NCI-H2196 (cell line): ENCODE measurements around the gene KITLG.
"Not testable (repeated sequence)": the region's sequence is repeated elsewhere in the genome, so short reads cannot be mapped to it uniquely, and the experiment has no call there.

Source experiments
- DNase-seq: peaks from one replicate; lab custom pipeline; 2025; ENCODE audit not compliant: unreplicated experiment; lab: John Stamatoyannopoulos, UW

KITLG gene

DNA sequence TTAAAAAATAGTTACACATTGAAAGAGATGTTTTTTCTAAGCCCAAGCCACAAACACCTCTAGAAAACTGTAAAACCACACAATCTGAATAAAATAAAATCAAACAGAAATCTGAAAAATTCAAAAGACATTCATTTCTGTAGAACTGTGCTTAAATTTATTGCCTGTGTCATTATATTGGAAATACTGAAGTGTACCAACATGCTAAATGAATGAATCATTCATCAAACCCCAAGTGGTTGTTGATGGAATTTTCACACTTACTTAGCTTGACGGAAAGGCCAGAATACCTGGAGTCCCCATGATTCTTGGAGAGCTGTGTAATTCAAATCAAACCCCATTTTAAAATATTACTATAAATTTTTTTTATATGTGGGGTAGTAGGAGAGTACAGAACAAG, 2.7 kb downstream of the KITLG start:
- DNase-seq, result peak; percentile 26

DNA sequence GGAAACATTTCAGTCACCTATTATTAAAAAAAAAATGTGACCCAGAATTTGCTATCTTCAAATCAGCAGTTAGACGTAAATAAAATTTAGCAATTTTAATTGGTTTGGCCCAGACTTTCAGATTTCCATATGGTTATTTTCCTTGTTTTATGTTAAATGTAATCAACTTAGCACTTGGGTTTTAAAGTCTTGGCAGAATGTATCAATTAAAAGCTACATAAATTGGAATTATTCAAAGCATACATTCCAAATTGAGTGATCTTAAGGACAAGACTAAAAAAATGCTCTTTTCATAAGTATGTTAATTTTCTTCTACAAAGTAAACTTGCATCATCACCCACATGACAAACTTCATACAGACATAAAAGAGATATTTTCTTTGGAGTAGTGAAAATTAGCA, 3.4 kb downstream of the KITLG start:
- no peak for DNase-seq

DNA sequence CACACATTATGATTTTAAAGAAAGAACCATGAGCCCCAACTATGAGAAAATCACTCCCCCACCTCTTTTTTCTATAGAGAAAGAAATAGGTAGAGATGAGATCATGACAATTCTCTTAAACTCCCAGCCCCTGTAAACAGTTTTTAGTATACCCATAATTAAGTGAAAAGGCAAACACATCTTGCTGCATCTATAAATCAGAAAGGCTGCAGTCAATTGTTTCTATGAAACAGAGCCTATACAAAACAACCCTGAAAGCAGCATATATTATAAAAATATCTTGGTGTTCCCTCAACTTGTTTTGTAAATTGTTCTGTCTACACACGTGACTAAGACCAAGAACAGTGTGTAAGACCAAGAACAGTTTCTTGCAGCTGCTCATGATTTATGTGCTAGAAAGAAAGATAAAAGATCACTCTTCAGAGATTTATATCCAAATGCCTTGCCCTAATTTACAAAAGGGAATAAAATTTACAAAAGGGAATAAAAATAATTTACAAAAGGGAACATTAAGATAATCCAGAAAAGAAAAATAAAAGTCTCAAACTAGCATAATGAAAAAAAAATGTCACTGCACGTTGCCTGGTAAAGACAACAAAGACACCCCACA, 4.8 kb downstream of the KITLG start:
- no peak for DNase-seq

DNA sequence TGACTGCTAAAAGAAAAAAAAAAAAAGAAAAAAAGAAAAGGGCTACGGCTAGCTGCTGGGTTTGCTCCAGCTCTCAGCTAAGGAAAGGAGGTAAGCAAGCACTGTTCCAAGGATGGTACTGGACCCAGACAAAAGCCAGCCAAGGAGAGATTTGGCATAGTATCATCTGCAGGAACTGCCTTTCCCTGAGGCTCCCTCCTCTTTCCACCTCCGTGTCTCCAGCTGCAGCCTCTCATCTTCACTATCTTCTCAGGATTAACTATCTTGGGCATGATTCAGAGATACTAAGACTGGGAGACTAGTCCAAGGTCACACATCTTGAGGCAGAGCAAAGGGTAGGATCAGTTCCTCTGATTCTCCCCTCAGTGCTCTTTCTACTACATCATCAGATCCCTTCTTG, 6.0 kb downstream of the KITLG start:
- DNase-seq, result no peak

DNA sequence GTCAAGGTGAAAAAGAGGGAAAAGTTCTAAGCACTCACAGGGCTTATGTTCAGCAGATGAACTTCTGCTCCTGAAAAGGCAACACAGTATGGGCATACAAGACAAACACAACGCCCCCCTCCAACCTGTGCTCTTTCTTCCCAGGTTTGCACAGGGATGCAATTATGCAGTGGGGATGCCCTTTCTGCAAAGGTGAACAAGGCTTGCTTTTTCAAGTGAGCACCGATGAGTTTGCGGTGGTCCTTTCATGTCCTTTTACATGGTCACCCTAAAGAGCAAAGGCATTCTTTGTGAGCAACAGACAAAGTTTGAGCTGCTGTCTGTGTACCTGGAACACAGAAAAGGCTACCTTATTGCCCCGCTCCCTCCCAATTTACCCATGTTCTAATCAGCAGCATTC, 6.7 kb downstream of the KITLG start:
- DNase-seq, result no peak

DNA sequence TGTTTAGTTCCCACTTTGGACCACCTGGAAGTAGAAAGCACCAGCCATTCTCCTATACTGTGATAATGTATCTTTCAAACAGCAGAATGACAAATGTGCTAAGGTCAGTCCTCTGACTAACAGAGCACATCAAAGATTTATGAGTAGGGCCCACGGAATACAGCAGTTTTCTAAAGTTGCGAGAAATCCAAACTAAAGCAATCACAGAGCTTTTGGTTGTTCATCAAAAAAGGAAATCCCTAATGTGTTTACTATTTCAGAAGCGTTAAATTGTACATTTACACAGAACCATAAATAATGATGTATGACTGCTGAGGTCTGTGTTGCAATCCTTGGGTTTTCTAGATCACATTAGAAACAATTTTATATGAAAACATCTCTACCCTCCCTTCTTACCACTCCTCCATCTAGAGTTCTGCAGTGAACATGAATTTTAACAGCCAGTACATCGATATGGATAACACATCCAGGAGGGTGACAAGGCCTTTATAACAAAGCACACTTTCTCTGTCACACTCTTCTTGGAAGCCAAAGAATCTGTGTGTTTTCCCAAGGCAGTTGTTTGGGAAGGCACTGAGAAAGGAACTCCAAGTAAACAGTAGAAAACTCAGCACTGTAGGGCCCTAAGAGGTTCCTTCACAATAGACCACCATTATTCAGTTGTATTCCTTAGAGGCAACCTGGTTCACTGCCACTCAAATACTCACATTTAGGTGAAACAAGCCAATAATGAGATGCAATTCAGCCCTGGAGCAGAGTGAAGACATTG, 7.3 kb downstream of the KITLG start:
- DNase-seq, result no peak

DNA sequence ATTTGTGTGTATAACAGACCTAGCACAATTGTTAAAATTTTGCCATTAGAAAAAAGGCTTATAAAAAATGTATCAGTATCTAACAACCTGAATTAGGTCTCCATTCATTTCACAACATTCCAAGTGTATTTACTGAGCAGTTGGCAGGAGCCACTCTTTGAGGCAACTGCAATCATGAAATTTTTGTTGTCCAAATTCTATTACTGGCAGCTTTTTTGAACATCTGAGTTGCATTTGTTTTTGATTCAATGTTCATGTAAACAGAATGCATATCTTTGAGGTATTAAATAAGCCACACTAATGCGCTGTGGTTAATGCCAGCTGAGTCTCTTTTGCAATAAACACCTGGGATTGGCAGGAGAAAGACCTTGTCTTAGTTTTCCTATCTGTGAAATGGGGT, 8.7 kb downstream of the KITLG start:
- DNase-seq, result no peak

DNA sequence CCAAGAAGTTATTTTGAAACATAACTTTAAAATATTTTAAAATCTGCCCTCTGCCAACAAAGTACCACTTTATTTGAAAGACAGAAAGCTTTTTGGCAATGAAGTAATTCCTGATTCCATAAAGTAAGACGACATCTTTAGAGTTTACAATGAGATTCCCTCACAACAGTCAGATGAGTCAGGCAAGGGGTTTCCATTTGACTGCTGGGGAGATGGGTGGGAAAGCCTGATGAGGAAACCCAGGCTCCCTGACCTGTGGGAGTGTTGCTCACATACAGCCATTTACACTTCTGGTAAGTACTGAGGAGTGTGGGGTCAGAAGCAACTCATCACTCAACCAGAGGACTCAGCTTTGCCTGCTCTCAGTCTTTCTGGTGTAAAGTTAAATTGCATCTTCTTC, 10.2 kb downstream of the KITLG start:
- DNase-seq, result no peak

DNA sequence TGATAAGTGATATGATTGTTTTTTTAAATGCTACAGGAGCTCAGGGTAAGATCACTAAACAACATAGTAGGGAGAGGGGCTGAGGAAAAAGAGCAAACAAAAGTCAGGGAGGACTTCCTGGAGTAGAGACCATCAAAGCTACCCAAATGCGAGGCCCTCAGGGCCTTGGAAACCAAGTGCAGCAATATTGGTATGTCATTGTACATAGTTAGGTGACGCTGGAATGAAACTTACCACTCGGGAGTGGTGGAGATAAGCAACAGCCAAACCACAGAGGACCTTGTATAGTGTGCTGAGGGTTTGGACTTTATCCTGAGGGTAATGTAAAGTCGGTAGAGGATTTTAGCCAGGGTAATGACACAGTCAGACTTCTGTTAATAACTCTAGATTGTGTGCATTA, 13.8 kb downstream of the KITLG start:
- no peak for DNase-seq

DNA sequence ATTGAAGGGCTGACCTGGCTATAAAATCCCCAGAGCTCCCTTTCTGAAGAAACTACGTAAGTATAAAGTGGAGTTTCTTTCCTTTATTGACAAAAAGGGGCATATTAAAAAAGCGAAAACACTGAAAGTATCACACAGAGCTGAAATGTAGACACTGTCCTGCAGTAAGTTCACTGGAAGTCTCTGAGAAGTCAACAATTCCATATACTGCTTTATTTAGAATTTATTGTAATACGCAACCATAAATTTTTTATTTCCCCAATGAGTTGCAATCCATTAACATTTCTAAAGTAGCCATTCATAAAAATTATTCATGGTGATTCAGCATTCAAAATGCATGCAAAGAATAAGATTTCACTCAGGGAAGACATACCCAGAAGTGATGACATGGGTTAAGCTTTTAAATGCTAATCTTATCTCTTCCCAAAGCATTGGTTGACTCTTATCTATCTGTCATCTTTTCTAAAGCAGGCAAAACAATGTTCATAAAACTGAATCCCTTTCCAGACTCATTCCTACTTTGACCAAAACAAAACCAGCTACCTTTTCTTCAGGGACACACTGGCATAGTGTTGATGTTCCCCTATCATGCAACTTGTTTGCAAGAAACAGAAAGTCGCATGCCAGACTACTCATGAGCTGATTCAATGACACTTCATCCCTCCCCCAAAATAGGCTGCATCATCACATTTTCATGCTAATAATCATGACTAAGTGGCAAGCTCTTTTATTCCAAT, 17.3 kb downstream of the KITLG start:
- DNase-seq, result no peak

DNA sequence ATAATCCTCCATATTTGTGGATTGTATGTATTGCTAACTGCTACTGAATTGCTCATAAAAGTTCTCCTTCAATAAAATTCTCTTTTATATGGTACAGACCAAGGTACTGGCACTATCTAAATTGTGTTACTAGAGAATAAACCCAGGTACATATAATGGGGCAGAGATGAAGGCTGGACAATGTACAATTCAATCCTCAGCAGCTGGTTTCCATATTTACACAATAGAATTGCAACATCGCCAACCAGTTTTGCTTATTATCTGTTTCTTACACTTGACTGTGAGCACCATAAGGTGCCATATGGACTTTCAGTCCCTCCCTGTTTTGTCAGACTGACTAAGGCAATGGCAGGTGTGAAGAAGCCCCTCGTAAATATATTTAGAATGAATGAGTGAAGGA, 18.1 kb downstream of the KITLG start:
- DNase-seq, result no peak

DNA sequence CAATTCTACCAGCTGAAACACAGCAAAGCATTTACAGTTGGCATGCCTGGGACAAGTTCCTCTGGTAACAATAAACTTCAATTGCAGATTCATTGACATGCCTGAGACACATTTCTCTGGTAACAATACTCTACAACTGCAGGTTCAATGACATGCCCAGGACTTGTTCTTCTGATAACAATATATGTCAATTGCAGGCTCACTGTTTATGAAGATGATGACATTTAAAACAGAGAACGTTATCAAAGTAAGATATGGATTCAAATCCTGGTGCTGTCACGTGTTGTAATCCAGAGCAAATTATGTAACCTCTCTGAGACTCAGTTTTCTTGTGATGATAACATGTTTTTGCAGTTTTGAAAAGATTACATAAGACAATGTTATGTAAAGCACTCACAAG, 20.5 kb downstream of the KITLG start:
- DNase-seq, result no peak

DNA sequence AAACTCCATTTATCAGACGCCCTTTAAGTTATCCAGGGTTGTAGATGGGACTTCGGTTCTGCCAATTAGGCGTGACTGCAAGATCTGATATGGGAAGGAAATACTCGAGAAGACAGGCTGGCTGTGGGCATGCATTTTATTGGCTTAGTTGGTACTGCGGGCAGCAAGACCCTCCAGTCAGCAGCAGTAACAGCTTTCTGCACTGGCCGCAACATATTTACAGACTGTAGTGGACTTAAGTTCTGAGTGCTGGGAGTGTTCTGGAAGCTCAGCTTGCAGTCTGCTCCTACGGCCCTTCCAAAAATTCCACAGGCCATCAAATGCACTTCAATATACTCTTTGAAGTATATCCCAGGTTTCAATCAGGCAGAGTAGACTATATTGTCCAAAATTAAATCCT, 21.1 kb downstream of the KITLG start:
- no peak for DNase-seq

DNA sequence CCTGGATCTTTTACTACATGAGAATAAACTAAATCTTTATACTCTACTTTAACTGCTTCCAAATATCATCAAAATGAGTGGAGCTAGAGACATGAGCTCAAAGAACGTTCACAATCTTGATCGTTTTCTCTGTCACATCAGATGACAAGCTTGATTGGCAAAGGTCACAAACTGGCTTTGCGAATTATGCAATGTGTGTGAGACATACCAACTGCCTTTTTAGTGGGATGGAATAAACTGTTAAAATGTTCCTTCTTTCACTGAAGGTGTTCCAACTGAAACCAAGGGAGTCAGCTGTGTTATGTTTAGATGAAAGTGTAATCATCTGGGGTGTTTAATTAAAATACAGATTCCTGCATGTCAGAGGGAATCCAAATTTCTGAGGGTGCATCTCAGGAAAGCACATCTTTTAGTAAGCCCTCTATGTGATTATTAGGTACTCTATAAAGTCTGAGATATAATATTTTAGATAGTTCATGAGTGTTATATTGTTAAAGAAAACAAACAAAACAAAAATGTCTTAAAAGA, 21.9 kb downstream of the KITLG start:
- DNase-seq, result no peak

DNA sequence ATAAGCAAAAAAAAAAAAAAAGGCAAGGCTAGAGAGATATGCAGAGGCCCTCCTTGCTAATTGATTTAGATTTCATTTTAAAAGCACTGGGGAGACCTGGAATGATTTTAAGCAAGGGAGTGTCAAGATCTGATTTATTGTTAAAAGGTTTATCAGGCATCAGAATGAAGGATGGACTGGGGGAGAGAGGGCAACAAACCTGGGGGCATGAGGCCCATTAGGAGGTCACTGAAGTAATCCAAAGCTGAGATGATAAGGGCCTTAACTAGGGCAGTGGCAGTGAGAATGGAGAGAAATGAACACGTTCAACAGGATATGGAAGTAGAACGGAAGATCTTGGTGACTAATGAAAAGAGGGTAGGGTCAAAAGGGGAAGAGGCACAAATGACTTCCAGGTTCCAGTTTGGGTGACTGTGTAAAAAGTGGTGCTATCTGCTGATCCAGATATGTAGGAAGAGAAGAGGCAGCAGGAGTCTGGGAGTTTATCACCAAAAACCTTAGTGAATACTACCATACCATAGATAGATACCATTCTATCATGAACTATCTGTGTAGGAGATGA, 24.0 kb downstream of the KITLG start:
- DNase-seq, result no peak

DNA sequence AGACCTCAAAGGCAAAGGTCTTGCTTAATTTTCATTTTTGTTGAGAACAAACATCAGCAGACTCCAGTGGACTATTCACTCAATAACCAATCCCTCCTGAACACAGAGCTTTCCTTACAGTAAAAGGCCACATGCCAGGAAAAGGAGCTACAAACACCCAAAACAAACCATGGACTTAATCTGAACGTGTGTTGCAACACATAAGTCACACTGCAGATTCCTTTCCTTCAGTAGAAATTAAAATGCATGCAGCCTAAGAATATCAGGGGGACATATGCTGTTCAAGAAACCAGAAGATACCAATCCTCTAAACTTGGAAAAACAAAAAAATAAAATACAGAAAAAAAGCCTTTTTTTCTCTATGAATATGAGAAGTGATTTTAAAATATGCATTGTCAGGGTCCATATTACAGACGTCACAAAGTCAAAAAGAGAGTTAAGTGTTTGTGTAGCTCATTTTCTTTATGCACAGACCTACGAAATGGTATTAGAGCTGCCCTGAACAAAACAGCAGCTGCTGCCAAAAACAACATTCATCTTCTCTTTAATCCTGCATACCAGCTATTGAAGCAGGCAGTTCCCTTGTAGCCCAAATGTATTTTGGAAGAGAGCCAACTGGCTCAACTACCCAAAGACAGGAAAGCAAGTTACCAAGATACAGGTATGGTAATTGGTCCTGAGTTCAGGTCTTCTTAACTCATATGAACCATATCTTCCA, 26.2 kb downstream of the KITLG start:
- peak; percentile 82 for DNase-seq

DNA sequence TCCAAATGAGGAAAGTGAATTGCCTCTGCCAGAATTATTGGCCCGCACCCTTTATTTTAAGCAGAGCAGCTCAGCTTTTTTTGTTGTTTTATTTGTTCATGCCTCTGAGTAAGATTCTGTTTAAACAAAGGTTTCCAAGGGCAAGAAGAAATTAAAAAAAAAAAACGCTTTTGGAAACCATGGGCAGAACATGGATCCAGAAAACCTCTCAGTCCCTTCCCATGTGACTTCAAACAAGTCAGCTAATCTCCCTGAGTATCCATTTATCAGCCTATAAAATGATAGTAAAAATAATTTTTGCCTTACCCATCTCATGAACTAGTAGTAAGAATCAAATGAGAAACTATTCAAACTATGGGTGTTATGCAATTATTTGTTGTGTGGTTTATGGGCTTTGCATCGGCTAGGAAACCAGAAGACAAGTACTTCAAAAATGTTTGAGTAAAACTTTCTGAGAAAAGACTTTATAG, 27.6 kb downstream of the KITLG start:
- no peak for DNase-seq

DNA sequence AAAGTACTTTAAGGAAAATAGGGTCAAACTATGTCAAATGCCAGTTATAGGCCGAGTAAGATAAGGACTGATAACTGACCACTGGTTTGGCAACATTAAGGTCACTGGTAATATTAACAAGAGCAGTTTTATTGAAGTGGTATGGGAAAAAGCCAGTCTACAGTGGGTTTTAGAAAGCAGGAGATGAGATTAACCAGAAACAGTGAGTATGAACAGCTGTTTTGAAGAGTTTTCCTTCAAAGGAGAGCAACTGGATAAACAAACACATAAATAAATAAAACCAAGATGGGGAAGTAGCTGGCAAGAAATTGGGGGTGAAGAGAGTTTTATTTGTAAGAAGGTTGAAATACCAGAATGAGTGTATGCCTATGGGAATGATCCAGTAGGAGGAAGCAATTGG, 30.3 kb downstream of the KITLG start:
- no peak for DNase-seq

DNA sequence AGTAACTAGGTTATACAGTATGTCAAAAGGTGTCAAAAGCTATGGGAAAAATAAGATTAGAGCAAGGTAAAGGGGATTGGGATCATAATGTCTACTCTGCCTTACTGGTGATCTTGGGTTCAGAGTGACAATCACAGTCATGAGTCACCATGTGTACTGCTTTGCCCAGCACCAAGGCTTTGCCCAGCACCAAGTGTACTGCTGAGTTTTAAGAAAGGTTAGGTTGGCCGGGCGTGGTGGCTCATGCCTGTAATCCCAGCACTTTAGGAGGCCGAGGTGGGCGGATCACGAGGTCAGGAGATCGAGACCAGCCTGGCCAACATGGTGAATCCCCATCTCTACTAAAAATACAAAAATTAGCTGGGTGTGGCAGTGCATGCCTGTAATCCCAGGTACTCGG, 32.3 kb downstream of the KITLG start:
- DNase-seq, result not testable (repeated sequence)

DNA sequence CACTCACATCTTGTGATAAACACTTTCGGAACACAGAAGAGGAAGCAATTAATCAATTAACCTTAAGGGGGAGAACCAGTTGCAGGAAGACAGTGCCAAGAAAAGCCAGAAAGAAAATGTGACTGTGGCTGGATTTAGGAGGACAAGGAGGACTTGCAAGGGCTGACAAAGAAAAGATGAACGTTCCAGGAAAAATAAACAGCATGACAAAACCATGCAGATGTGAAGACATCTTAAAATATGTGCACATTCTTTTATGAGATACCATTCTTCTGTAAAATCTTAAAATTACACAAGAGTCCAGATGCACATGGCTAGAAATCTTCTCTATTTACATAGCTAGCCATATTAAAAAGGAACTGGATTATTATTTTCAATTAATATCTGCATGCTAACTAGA, 33.4 kb downstream of the KITLG start:
- DNase-seq, result no peak

DNA sequence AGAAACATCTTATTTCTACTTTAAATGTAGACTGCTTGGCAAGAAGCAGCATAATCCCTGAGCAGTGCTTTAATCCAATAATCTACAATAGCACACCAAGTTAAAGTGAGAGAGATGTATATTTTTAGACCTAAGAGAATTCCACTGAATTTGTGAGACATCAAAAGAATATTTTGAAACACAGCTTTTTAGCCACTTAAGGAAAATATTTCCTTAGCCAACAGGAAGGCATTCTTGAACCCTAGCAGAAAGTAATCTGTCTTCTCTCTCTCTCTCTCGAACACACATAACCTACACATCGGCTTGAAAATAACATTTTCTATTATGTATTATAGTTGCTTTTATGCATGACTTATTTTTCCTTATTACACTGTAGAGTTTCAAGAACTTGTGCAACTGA, 34.0 kb downstream of the KITLG start:
- DNase-seq, result no peak
